ENCODE results near the gene APBB2.
A peak's percentile ranks its signal among the peaks of the same experiment; 100 is the strongest.
"Not testable (repeated sequence)": the region's sequence is repeated elsewhere in the genome, so short reads cannot be mapped to it uniquely, and the experiment has no call there.

The APBB2 gene

GRCh38 chr4:41052287-41052686, 162.1 kb downstream of the APBB2 start:
- no peak for DNase-seq

GRCh38 chr4:41050880-41051775, 163.2 kb downstream of the APBB2 start:
- DNase-seq, result no peak

- DNase-seq, result no peak
Measured at GRCh38 chr4:41050116-41050515, 164.2 kb downstream of the APBB2 start.

GRCh38 chr4:41049176-41049575, 165.2 kb downstream of the APBB2 start:
- not testable (repeated sequence) for DNase-seq

GRCh38 chr4:41044791-41045190, 169.6 kb downstream of the APBB2 start:
- DNase-seq, result no peak

- DNase-seq, result no peak
Measured at GRCh38 chr4:41044165-41044564, 170.2 kb downstream of the APBB2 start.

- peak; percentile 17 for DNase-seq
Measured at GRCh38 chr4:41043465-41043864, 170.9 kb downstream of the APBB2 start.

GRCh38 chr4:41041551-41041950, 172.8 kb downstream of the APBB2 start:
- no peak for DNase-seq

- DNase-seq, result no peak
Measured at GRCh38 chr4:41039317-41039716, 175.0 kb downstream of the APBB2 start.

GRCh38 chr4:41038304-41038703, 176.0 kb downstream of the APBB2 start:
- no peak for DNase-seq

GRCh38 chr4:41029098-41029497, 185.2 kb downstream of the APBB2 start:
- no peak for DNase-seq

GRCh38 chr4:41028392-41029076, 185.8 kb downstream of the APBB2 start:
- DNase-seq, result no peak

- DNase-seq, result no peak
Measured at GRCh38 chr4:41026971-41027370, 187.4 kb downstream of the APBB2 start.

GRCh38 chr4:41025824-41026223, 188.5 kb downstream of the APBB2 start:
- DNase-seq, result no peak

- no peak for DNase-seq
Measured at GRCh38 chr4:41024556-41025491, 189.5 kb downstream of the APBB2 start.

GRCh38 chr4:41022116-41022515, 192.2 kb downstream of the APBB2 start:
- DNase-seq, result no peak

GRCh38 chr4:41015016-41015675, 199.2 kb downstream of the APBB2 start:
- DNase-seq, result no peak

- DNase-seq, result no peak
Measured at GRCh38 chr4:41014158-41014557, 200.2 kb downstream of the APBB2 start.

- DNase-seq, result no peak
Measured at GRCh38 chr4:41013746-41014145, 200.6 kb downstream of the APBB2 start.

- DNase-seq, result no peak
Measured at GRCh38 chr4:41012911-41013310, 201.4 kb downstream of the APBB2 start.

- DNase-seq, result no peak
Measured at GRCh38 chr4:41012293-41012692, 202.0 kb downstream of the APBB2 start.

GRCh38 chr4:41009411-41009810, 204.9 kb downstream of the APBB2 start:
- no peak for DNase-seq

- DNase-seq, result no peak
Measured at GRCh38 chr4:41006141-41006540, 208.2 kb downstream of the APBB2 start.

Measured in NCI-H2029 treated with DMSO at 0.1 percent for 48 hours (cell line).